Aorta (tissue), 5 donors: ENCODE data around the gene FRY. TPM values are rescaled to one million over a fixed set of nuclear protein-coding genes. Genes with fewer than 3 reads are reported as not detected.

Experiments
- ATAC-seq: fragments of 200-7000 bp; cut with Tn5 transposase; one replicate; pipeline ENCODE4 v1.9.1; 2022; ENCODE audit warnings: moderate library complexity; ENCODE audit not compliant: low FRiP score
- DNase-seq, 2 donors: peaks; one replicate each; pipeline ENCODE4 v3.0.0-alpha.2; 2020
- H3K27ac ChIP-seq, 2 donors: one replicate each; pipeline ENCODE4 v1.5.1; 2013; ENCODE audit warnings: low read length in 2 of 2, mild to moderate bottlenecking in 2 of 2, moderate library complexity in 2 of 2, control low read depth in 1 of 2, inconsistent platforms in 1 of 2, low read depth in 1 of 2
- H3K27me3 ChIP-seq, 2 donors: one replicate each; pipeline ENCODE4 v1.6.1; 2013; ENCODE audit warnings: control low read depth in 1 of 2, low read length in 1 of 2, mild to moderate bottlenecking in 1 of 2, moderate library complexity in 1 of 2; ENCODE audit not compliant: insufficient read depth in 2 of 2, control insufficient read depth in 1 of 2
- H3K36me3 ChIP-seq, 2 donors: one replicate each; pipeline ENCODE4 v1.6.1; 2013; ENCODE audit warnings: control low read depth in 1 of 2, low read length in 1 of 2, mild to moderate bottlenecking in 1 of 2; ENCODE audit not compliant: insufficient read depth in 2 of 2, control insufficient read depth in 1 of 2
- H3K4me1 ChIP-seq, 2 donors: one replicate each; pipeline ENCODE4 v1.6.1; 2013; ENCODE audit warnings: low read length in 2 of 2, control low read depth in 1 of 2, mild to moderate bottlenecking in 1 of 2, moderate library complexity in 1 of 2; ENCODE audit not compliant: insufficient read depth in 2 of 2, control insufficient read depth in 1 of 2
- H3K4me3 ChIP-seq, 2 donors: one replicate each; pipeline ENCODE4 v1.5.1; 2013; ENCODE audit warnings: low read length in 2 of 2, control low read depth in 1 of 2, mild to moderate bottlenecking in 1 of 2
- H3K9me3 ChIP-seq: one replicate; pipeline ENCODE4 v1.6.1; 2013; ENCODE audit warnings: mild to moderate bottlenecking, low read length; ENCODE audit not compliant: control insufficient read depth
- WGBS, 2 donors: extraction: QIAGEN DNeasy Blood & Tissue Kit; methylation state at CpG; one replicate each; pipeline ENCODE4 v1.1.7; 2013; 5-methylcytosine and 5-hydroxymethylcytosine counted together
- intact Hi-C, 2 donors: fragments of 100-400 bp; cut with DNase I; formaldehyde crosslinking; loops; one replicate each; pipeline versions ENCODE4 v1.14.2 to v1.15.0; 2022
- polyA plus RNA-seq, 2 donors: library from polyadenylated mRNA; stranded (reverse); fragments of 200-250 nt; gene quantifications; one replicate each; pipeline ENCODE4 v1.2.3, GENCODE V29; 2013
- total RNA-seq, 2 donors: library from RNA; stranded (reverse); fragmentation: NEBNext Ultra II Directional; extraction: Animal tissue kit (Norgen Biotek cat#: 25700); gene quantifications; one replicate each; pipeline ENCODE4 v1.2.1, GENCODE V29; 2021
- donor health status: healthy with polysubstance abuse.
- donor health status: Bipolar disorder and iron deficiency.
- donor health status: DM: no; HTN: no; CAD: no.
- donor health status: DM: no; HTN: no; CAD: no.
- donor health status: DM: yes; HTN: yes; CAD: no.

Gene FRY
- total and polyA plus RNA-seq, 4 donors = 24.8 to 328 (median 95.0) TPM

GRCh38 chr13:32272021-32272683 lies 240.6 kb downstream of the FRY start:
- ATAC-seq (no peak), DNase-seq (no peak)
- WGBS, 2 donors = 55 to 63% methylated on average over 4 of the region's 4 CpGs
- intact Hi-C loops = no loop called here
- H3K4me1 ChIP-seq = no peaks in the 10 kb centered on the region
- H3K4me3 ChIP-seq = no peak overlapping the region
- no peaks in the 10 kb centered on the region for H3K27me3 ChIP-seq
- no peak overlapping the region for H3K27ac ChIP-seq
- peaks cover 6 to 20% of the 10 kb centered on the region in 2 donors for H3K36me3 ChIP-seq
- no peaks in the 10 kb centered on the region for H3K9me3 ChIP-seq

GRCh38 chr13:32277839-32278238 lies 246.3 kb downstream of the FRY start:
- Histone ChIP-seq H3K27me3 (no peaks in the 10 kb centered on the region), H3K9me3 (no peaks in the 10 kb centered on the region), H3K36me3 (peaks cover 10 to 24% of the 10 kb centered on the region in 2 donors), H3K4me3 (no peak overlapping the region), H3K4me1 (no peaks in the 10 kb centered on the region), H3K27ac (no peak overlapping the region)
- DNase-seq (no peak), ATAC-seq (no peak)
- WGBS, 2 donors = 95 to 96% methylated on average over 1 of the region's 1 CpG
- intact Hi-C loops = no loop called here

- intact Hi-C loops = no loop called here
These were observed 246.9 kb downstream of the FRY start for GRCh38 chr13:32278426-32278825.

GRCh38 chr13:32281096-32281495 lies 249.5 kb downstream of the FRY start:
- ATAC-seq (no peak), DNase-seq (no peak)
- H3K4me1 ChIP-seq = no peaks in the 10 kb centered on the region
- H3K4me3 ChIP-seq = no peak overlapping the region
- peaks cover 10 to 19% of the 10 kb centered on the region in 2 donors for H3K36me3 ChIP-seq
- intact Hi-C loops = no loop called here
- H3K27me3 ChIP-seq = no peaks in the 10 kb centered on the region
- H3K27ac ChIP-seq = no peak overlapping the region
- H3K9me3 ChIP-seq = no peaks in the 10 kb centered on the region
- WGBS, 2 donors = 89 to 92% methylated on average over 1 of the region's 1 CpG

More at GRCh38 chr13:32278426-32278825, 246.9 kb downstream of the FRY start:
- H3K4me1 ChIP-seq = no peaks in the 10 kb centered on the region
- ATAC-seq (no peak), DNase-seq (no peak)
- peaks cover 10 to 22% of the 10 kb centered on the region in 2 donors for H3K36me3 ChIP-seq
- 77 to 81% methylated on average over 3 of the region's 3 CpGs for WGBS, 2 donors
- no peak overlapping the region for H3K4me3 ChIP-seq
- no peaks in the 10 kb centered on the region for H3K27me3 ChIP-seq
- H3K27ac ChIP-seq = no peak overlapping the region
- H3K9me3 ChIP-seq = no peaks in the 10 kb centered on the region

- Histone ChIP-seq H3K36me3 (peaks cover 10 to 16% of the 10 kb centered on the region in 2 donors), H3K27ac (no peak overlapping the region)
- intact Hi-C loops = no loop called here
These were observed 250.6 kb downstream of the FRY start for GRCh38 chr13:32282096-32282711.

GRCh38 chr13:32284927-32285632 lies 253.5 kb downstream of the FRY start:
- Histone ChIP-seq H3K27ac (peak overlapping the region in 1 of 2 donors; percentile 43), H3K4me1 (no peaks in the 10 kb centered on the region), H3K27me3 (no peaks in the 10 kb centered on the region), H3K4me3 (no peak overlapping the region), H3K9me3 (no peaks in the 10 kb centered on the region), H3K36me3 (peaks cover 0 to 7% of the 10 kb centered on the region in 2 donors)
- intact Hi-C loops = no loop called here
- ATAC-seq = peak; percentile 73
- 3 to 4% methylated on average over 6 of the region's 6 CpGs for WGBS, 2 donors
- DNase-seq = no peak

More at GRCh38 chr13:32282096-32282711, 250.6 kb downstream of the FRY start:
- Histone ChIP-seq H3K4me3 (no peak overlapping the region), H3K4me1 (no peaks in the 10 kb centered on the region), H3K27me3 (no peaks in the 10 kb centered on the region), H3K9me3 (no peaks in the 10 kb centered on the region)
- ATAC-seq = no peak
- no peak for DNase-seq
- 61 to 62% methylated on average over 2 of the region's 2 CpGs for WGBS, 2 donors

GRCh38 chr13:32285633-32285965 lies 254.0 kb downstream of the FRY start:
- Histone ChIP-seq H3K4me1 (no peaks in the 10 kb centered on the region), H3K9me3 (no peaks in the 10 kb centered on the region), H3K27me3 (no peaks in the 10 kb centered on the region), H3K27ac (peak overlapping the region in 1 of 2 donors; percentile 43), H3K36me3 (peaks cover 4 to 11% of the 10 kb centered on the region in 2 donors), H3K4me3 (no peak overlapping the region)
- DNase-seq (no peak), ATAC-seq (no peak)
- intact Hi-C loops = no loop called here
- WGBS, 2 donors = 11 to 15% methylated on average over 4 of the region's 4 CpGs

GRCh38 chr13:32297206-32297605 lies 265.6 kb downstream of the FRY start:
- Histone ChIP-seq H3K27me3 (no peaks in the 10 kb centered on the region), H3K36me3 (peaks cover 0 to 5% of the 10 kb centered on the region in 2 donors), H3K9me3 (no peaks in the 10 kb centered on the region), H3K4me3 (no peak overlapping the region), H3K4me1 (no peaks in the 10 kb centered on the region), H3K27ac (no peak overlapping the region)
- intact Hi-C loops = no loop called here
- ATAC-seq (no peak), DNase-seq (no peak)
- 66 to 74% methylated on average over 2 of the region's 2 CpGs for WGBS, 2 donors
